ENCODE results near the gene LRBA.
"Not testable (repeated sequence)": the region's sequence is repeated elsewhere in the genome, so short reads cannot be mapped to it uniquely, and the experiment has no call there.

Gene LRBA

GRCh38 chr4:150974252-150974640, 40.8 kb downstream of the LRBA start:
- DNase-seq, result no peak

GRCh38 chr4:150973626-150974251, 41.3 kb downstream of the LRBA start:
- DNase-seq, result no peak

- no peak for DNase-seq
These were observed 42.5 kb downstream of the LRBA start for GRCh38 chr4:150972592-150972991.

- DNase-seq, result no peak
These were observed 43.2 kb downstream of the LRBA start for GRCh38 chr4:150971901-150972300.

- no peak for DNase-seq
These were observed 44.4 kb downstream of the LRBA start for GRCh38 chr4:150970685-150971151.

GRCh38 chr4:150964754-150965153, 50.3 kb downstream of the LRBA start:
- no peak for DNase-seq

- DNase-seq, result not testable (repeated sequence)
These were observed 51.3 kb downstream of the LRBA start for GRCh38 chr4:150963602-150964345.

- DNase-seq, result no peak
These were observed 52.8 kb downstream of the LRBA start for GRCh38 chr4:150962245-150962644.

- no peak for DNase-seq
These were observed 53.5 kb downstream of the LRBA start for GRCh38 chr4:150961566-150961965.

GRCh38 chr4:150960818-150961217, 54.3 kb downstream of the LRBA start:
- DNase-seq, result no peak

- DNase-seq, result no peak
These were observed 55.0 kb downstream of the LRBA start for GRCh38 chr4:150960079-150960478.

GRCh38 chr4:150957981-150958380, 57.1 kb downstream of the LRBA start:
- not testable (repeated sequence) for DNase-seq

GRCh38 chr4:150957095-150957494, 58.0 kb downstream of the LRBA start:
- DNase-seq, result not testable (repeated sequence)

GRCh38 chr4:150953916-150954315, 61.2 kb downstream of the LRBA start:
- not testable (repeated sequence) for DNase-seq

- no peak for DNase-seq
These were observed 62.8 kb downstream of the LRBA start for GRCh38 chr4:150952167-150952845.

- DNase-seq, result no peak
These were observed 64.3 kb downstream of the LRBA start for GRCh38 chr4:150950657-150951288.

- DNase-seq, result no peak
These were observed 65.1 kb downstream of the LRBA start for GRCh38 chr4:150949943-150950342.

GRCh38 chr4:150949342-150949741, 65.7 kb downstream of the LRBA start:
- no peak for DNase-seq

GRCh38 chr4:150948710-150949109, 66.4 kb downstream of the LRBA start:
- DNase-seq, result no peak

GRCh38 chr4:150948074-150948473, 67.0 kb downstream of the LRBA start:
- no peak for DNase-seq

- DNase-seq, result no peak
These were observed 70.4 kb downstream of the LRBA start for GRCh38 chr4:150944660-150945059.

GRCh38 chr4:150943818-150944217, 71.3 kb downstream of the LRBA start:
- DNase-seq, result no peak

- DNase-seq, result no peak
These were observed 72.0 kb downstream of the LRBA start for GRCh38 chr4:150943126-150943525.
